ENCODE data around the gene KIR3DL3. TPM values are rescaled to one million over a fixed set of nuclear protein-coding genes. Genes with fewer than 3 reads are reported as not detected.
A peak's percentile ranks its signal among the peaks of the same experiment; 100 is the strongest.
"Not testable (repeated sequence)": the region's sequence is repeated elsewhere in the genome, so short reads cannot be mapped to it uniquely, and the experiment has no call there.

Gene KIR3DL3
- polyA plus RNA-seq, 3 donors, result not detected

GRCh38 chr19:54677217-54677616, 47.0 kb upstream of the KIR3DL3 start:
- Histone ChIP-seq H4K20me1 (ENCODE audit: insufficient read depth, low read length) (no peaks in the 10 kb centered on the region), H3K36me3 (replicated peaks in 1 of 2; ENCODE audit: control insufficient read depth in 1 of 2, insufficient read depth in 2 of 2, low read length in 2 of 2) (no peaks in the 10 kb centered on the region), H3K79me2 (ENCODE audit: insufficient read depth, low read length) (no peaks in the 10 kb centered on the region), H3K9ac (ENCODE audit: insufficient read depth, low read length, poor library complexity, severe bottlenecking) (no peak overlapping the region), H3K4me2 (replicated peaks; ENCODE audit: extremely low read depth, low read length, poor library complexity, severe bottlenecking) (no peak overlapping the region), H3K4me1 (ENCODE audit: control insufficient read depth in 1 of 2, insufficient read depth in 2 of 2, low read length in 2 of 2) (peaks cover 11 to 23% of the 10 kb centered on the region in 2 donors), H2AFZ (ENCODE audit: insufficient read depth, low read depth, low read length, poor library complexity, severe bottlenecking) (no peak overlapping the region), H3K4me3 (replicated peaks in 1 of 3; ENCODE audit: low read depth in 2 of 3, low read length in 3 of 3) (no peak overlapping the region), H3K27ac (ENCODE audit: low read depth in 1 of 2, low read length in 2 of 2) (no peak overlapping the region), H3K9me3 (replicated peaks in 1 of 2; ENCODE audit: control insufficient read depth in 1 of 2, insufficient read depth in 1 of 2, low read length in 2 of 2) (no peaks in the 10 kb centered on the region), H3K27me3 (ENCODE audit: control insufficient read depth in 2 of 2, insufficient read depth in 2 of 2, low read length in 2 of 2) (peaks cover 19 to 36% of the 10 kb centered on the region in 2 donors)
- no peaks in the 10 kb centered on the region for H3K9me3 Mint-ChIP-seq
- 33% methylated on average over 1 of the region's 4 CpGs for WGBS (ENCODE audit: insufficient coverage)
- H3K36me3 Mint-ChIP-seq, result no peaks in the 10 kb centered on the region
- H3K4me1 Mint-ChIP-seq, result peaks cover 24% of the 10 kb centered on the region
- H3K27ac Mint-ChIP-seq, result no peak overlapping the region
- peak overlapping the region in 1 of 2 donors; percentile 5 for H3K4me3 Mint-ChIP-seq
- peaks cover 29 to 37% (median 31%) of the 10 kb centered on the region in 3 donors for H3K27me3 Mint-ChIP-seq (ENCODE audit: low read depth in 3 of 3)
- no peak for DNase-seq
- no peak for TF ChIP-seq CTCF (IDR thresholded peaks at IDR 0.05)
- intact Hi-C loops (cut with micrococcal nuclease), result loop anchor here (2.0 to 10.0 kb wide), 4 partner anchors 22 to 238 kb away; partner anchors contain the start of gene CDC42EP5 (in 1 of the 2)

DNA sequence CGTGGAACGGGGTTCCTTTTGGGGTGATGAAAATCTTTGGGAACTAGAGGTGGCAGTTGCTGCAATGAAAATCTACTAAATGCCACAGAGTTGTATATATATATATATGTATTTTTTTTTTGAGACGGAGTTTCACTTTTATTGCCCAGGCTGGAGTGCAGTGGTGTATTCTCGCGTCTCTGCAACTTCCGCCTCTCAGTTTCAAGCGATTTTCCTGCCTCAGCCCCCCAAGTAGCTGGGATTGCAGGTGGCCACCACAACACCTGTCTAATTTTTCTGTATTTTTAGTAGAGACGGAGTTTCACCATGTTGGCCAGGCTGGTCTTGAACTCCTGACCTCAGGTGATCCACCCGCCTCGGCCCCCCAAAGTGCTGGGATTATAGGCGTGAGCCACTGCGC, 42.6 kb upstream of the KIR3DL3 start:
- H3K9ac ChIP-seq (ENCODE audit: insufficient read depth, low read length, poor library complexity, severe bottlenecking); H3K4me2 ChIP-seq (replicated peaks; ENCODE audit: extremely low read depth, low read length, poor library complexity, severe bottlenecking); H4K20me1 ChIP-seq (ENCODE audit: insufficient read depth, low read length); H3K4me3 ChIP-seq (replicated peaks in 1 of 3; ENCODE audit: low read depth in 2 of 3, low read length in 3 of 3); H3K36me3 Mint-ChIP-seq; DNase-seq; H3K9me3 Mint-ChIP-seq; H3K79me2 ChIP-seq (ENCODE audit: insufficient read depth, low read length); H3K27ac Mint-ChIP-seq; H3K9me3 ChIP-seq (replicated peaks in 1 of 2; ENCODE audit: control insufficient read depth in 1 of 2, insufficient read depth in 1 of 2, low read length in 2 of 2); H3K27ac ChIP-seq (ENCODE audit: low read depth in 1 of 2, low read length in 2 of 2); intact Hi-C loops (cut with micrococcal nuclease); H2AFZ ChIP-seq (ENCODE audit: insufficient read depth, low read depth, low read length, poor library complexity, severe bottlenecking); H3K36me3 ChIP-seq (replicated peaks in 1 of 2; ENCODE audit: control insufficient read depth in 1 of 2, insufficient read depth in 2 of 2, low read length in 2 of 2): not testable (repeated sequence)
- Mint-ChIP-seq H3K4me1 (peaks cover 21% of the 10 kb centered on the region), H3K27me3 (ENCODE audit: low read depth in 3 of 3) (peaks cover 26 to 42% (median 38%) of the 10 kb centered on the region in 3 donors), H3K4me3 (peak overlapping the region in 1 of 2 donors; percentile 43)
- Histone ChIP-seq H3K27me3 (ENCODE audit: control insufficient read depth in 2 of 2, insufficient read depth in 2 of 2, low read length in 2 of 2) (peaks cover 19 to 36% of the 10 kb centered on the region in 2 donors), H3K4me1 (ENCODE audit: control insufficient read depth in 1 of 2, insufficient read depth in 2 of 2, low read length in 2 of 2) (peaks cover 16 to 26% of the 10 kb centered on the region in 2 donors)
- WGBS (ENCODE audit: insufficient coverage), result 65% methylated on average over 2 of the region's 12 CpGs
